K562 (cell line): ENCODE measurements around the gene DHCR7. TPM values are rescaled to one million over a fixed set of nuclear protein-coding genes. Genes with fewer than 3 reads are reported as not detected.

Source experiments
- ATAC-seq: fragments of 200-7000 bp; cut with Tn5 transposase; 3 replicates; pipeline ENCODE4 v1.9.1; 2020; ENCODE audit warnings: moderate library complexity
- BruUV-seq: library from RNA; stranded (reverse); fragments of 400-500 nt; replicated peaks from 2 replicates; lab custom pipeline; 2021; lab: Mats Ljungman, UMichigan
- CTCF ChIA-PET: fragments of 300-600 bp; formaldehyde crosslinking; extraction: SDS; loops from one replicate; lab custom pipeline; 2021; ENCODE audit warnings: low intra/inter-chr PET ratio; lab: Yijun Ruan, JAX
- POLR2A ChIA-PET: fragments of 300-600, 350-650 bp; sonication (Branson Sonifier 250); formaldehyde crosslinking; extraction: SDS; loops from one replicate; lab custom pipeline; 2021; ENCODE audit warnings: antibody characterized with exemption, inconsistent platforms; lab: Yijun Ruan, JAX
- DNase-seq, 4 experiments: peaks; one replicate each; pipeline versions ENCODE4 v3.0.0 to v3.0.0-alpha.2; 2011 to 2018; ENCODE audit warnings: low spot score in 3 of 4, mixed read lengths in 3 of 4; ENCODE audit errors: extremely low read depth in 1 of 4
- FAIRE-seq: peaks from 2 replicates; lab custom pipeline; 2011; peaks lifted over from hg19 to GRCh38; lab: Jason Lieb, UNC
- H2AFZ ChIP-seq: 2 replicates; pipeline ENCODE4 v1.6.0; 2011; ENCODE audit warnings: low read depth, low read length, control low read depth, inconsistent platforms
- H3K27ac ChIP-seq: fragments of 200-600 bp; 3 replicates; pipeline ENCODE4 v1.8.0; 2011; ENCODE audit warnings: low read depth, mild to moderate bottlenecking, control low read depth, inconsistent platforms, low read length, moderate library complexity, mixed read lengths; ENCODE audit errors: extremely low read depth
- H3K27me3 ChIP-seq, 2 experiments: fragments of 300-600 bp in 1 of 2; 2 replicates in 1 of 2; 3 replicates in 1 of 2; pipeline versions ENCODE4 v1.6.0 to v1.8.0; 2011; ENCODE audit warnings: inconsistent platforms in 2 of 2, low read length in 2 of 2, mild to moderate bottlenecking in 1 of 2, mixed read lengths in 1 of 2, moderate library complexity in 1 of 2; ENCODE audit not compliant: control insufficient read depth in 2 of 2, insufficient read depth in 2 of 2
- H3K36me3 ChIP-seq: fragments of 300-600 bp; 3 replicates; pipeline ENCODE4 v1.8.0; 2011; ENCODE audit warnings: mild to moderate bottlenecking, low read length, inconsistent platforms; ENCODE audit not compliant: control insufficient read depth, insufficient read depth
- H3K4me1 ChIP-seq, 2 experiments: fragments of 200-600 bp in 1 of 2; replicated peaks in 1 of 2; 2 replicates in 1 of 2; 3 replicates in 1 of 2; pipeline versions ENCODE4 v1.5.1 to v1.8.0; 2011; ENCODE audit warnings: inconsistent platforms in 2 of 2, low read length in 2 of 2, mild to moderate bottlenecking in 1 of 2, mixed read lengths in 1 of 2, moderate library complexity in 1 of 2; ENCODE audit not compliant: control insufficient read depth in 2 of 2, insufficient read depth in 2 of 2
- H3K4me2 ChIP-seq: 2 replicates; pipeline ENCODE4 v1.6.1; 2011; ENCODE audit warnings: low read length, control low read depth, inconsistent platforms, mixed read lengths; ENCODE audit not compliant: insufficient read depth
- H3K4me3 ChIP-seq: fragments of 200-600 bp; sonication (generic), shearing (Covaris generic); 2 replicates; pipeline ENCODE4 v1.5.1; 2016; ENCODE audit warnings: control low read depth, inconsistent platforms
- H3K79me2 ChIP-seq: fragments of 200-600 bp; 3 replicates; pipeline ENCODE4 v1.8.0; 2011; ENCODE audit warnings: low read length, inconsistent platforms; ENCODE audit not compliant: control insufficient read depth, insufficient read depth
- H3K9ac ChIP-seq, 2 experiments: 2 replicates each; pipeline versions ENCODE4 v1.6.0 to v1.6.1; 2011; ENCODE audit warnings: low read depth in 2 of 2, low read length in 2 of 2, control low read depth in 1 of 2, inconsistent platforms in 1 of 2, mild to moderate bottlenecking in 1 of 2, mixed read lengths in 1 of 2; ENCODE audit not compliant: insufficient read depth in 1 of 2
- H3K9me1 ChIP-seq: one replicate; pipeline ENCODE4 v1.6.0; 2011; ENCODE audit warnings: inconsistent platforms, mild to moderate bottlenecking, low read length, moderate library complexity; ENCODE audit not compliant: control insufficient read depth, insufficient read depth
- H3K9me3 ChIP-seq: replicated peaks from 2 replicates; pipeline ENCODE4 v1.5.1; 2011; ENCODE audit warnings: low read depth, low read length, inconsistent platforms; ENCODE audit not compliant: control insufficient read depth, insufficient read depth
- H4K20me1 ChIP-seq: replicated peaks from 2 replicates; pipeline ENCODE4 v1.6.1; 2011; ENCODE audit warnings: low read length, inconsistent platforms, mixed read lengths; ENCODE audit not compliant: control insufficient read depth, insufficient read depth
- CEBPB ChIP-seq: fragments of 450-650 bp; IDR thresholded peaks from 2 replicates; pipeline ENCODE4 v1.6.1; 2016; ENCODE audit warnings: missing genetic modification characterization, missing compliant biosample characterization
- CEBPG ChIP-seq, 3 experiments: fragments of 200-800 bp in 1 of 3; sonication (Bioruptor generic) in 1 of 3; sonication (generic) in 1 of 3; formaldehyde crosslinking in 1 of 3; IDR thresholded peaks in 2 of 3; conservative IDR thresholded peaks in 1 of 3; 2 replicates each; pipeline versions ENCODE4 v1.6.1 to v1.8.0; 2016 to 2022; ENCODE audit warnings: missing compliant biosample characterization in 2 of 3, missing genetic modification characterization in 2 of 3, mild to moderate bottlenecking in 1 of 3, missing genetic modification reagents in 1 of 3
- SIN3A ChIP-seq, 2 experiments: fragments of 150-350 bp in 1 of 2; IDR thresholded peaks; 2 replicates each; pipeline ENCODE4 v1.6.1; 2011 to 2016; ENCODE audit warnings: borderline replicate concordance in 2 of 2, low read depth in 2 of 2, low read length in 2 of 2, mild to moderate bottlenecking in 2 of 2, moderate library complexity in 2 of 2; ENCODE audit not compliant: control insufficient read depth in 1 of 2
- SP1 ChIP-seq: sonication (generic); formaldehyde crosslinking; IDR thresholded peaks from 2 replicates; pipeline ENCODE4 v1.8.1; 2022; ENCODE audit warnings: mild to moderate bottlenecking, missing genetic modification reagents
- WGBS: fragments of 100-300 bp; shearing (Covaris generic); methylation state at CpG from one replicate; pipeline ENCODE4 v1.1.6; 2016; ENCODE audit warnings: low coverage, mixed read lengths; ENCODE audit not compliant: insufficient coverage; ENCODE audit errors: missing lambda C conversion rate; 5-methylcytosine and 5-hydroxymethylcytosine counted together
- in situ Hi-C: fragments of 300-500 bp; cut with MboI; formaldehyde crosslinking; loops from 4 replicates; pipeline ENCODE4 v1.15.0; 2018; ENCODE audit warnings: inconsistent platforms, mixed read lengths
- intact Hi-C: fragments of 100-400 bp; cut with micrococcal nuclease; formaldehyde crosslinking; loops from 2 replicates; pipeline ENCODE4 v1.14.2; 2022
- polyA plus RNA-seq, 8 experiments: library from polyadenylated mRNA; depleted of rRNA in 4 of 8; stranded (reverse) in 5 of 8; unstranded in 3 of 8; fragments of >200 nt; fragmentation: Nextera tagmentation in 2 of 8; fragmentation: Illumina TruSeq in 1 of 8; extraction: Ambion mirVana in 2 of 8; extraction: Trizol in 1 of 8; gene quantifications; 2 replicates each; pipeline versions ENCODE4 v1.2.1 to v1.2.3, GENCODE V29; 2011 to 2014; ENCODE audit warnings: inconsistent platforms in 1 of 8, missing spikeins in 1 of 8
- total RNA-seq, 7 experiments: library from RNA; depleted of rRNA in 6 of 7; stranded (reverse); fragments of >200 nt in 6 of 7; fragmentation: Illumina TruSeq in 2 of 7; extraction: Trizol in 2 of 7; gene quantifications; 2 replicates each; pipeline versions ENCODE4 v1.2.1 to v1.2.3, GENCODE V29; 2011 to 2021; ENCODE audit warnings: low replicate concordance in 1 of 7

The DHCR7 gene
- total and polyA plus RNA-seq, 9 of the 15 experiments (the other 6 are each of a cell fraction or from before 2014, with no cell fraction given) = 8.4 to 192 (median 82.4) TPM

GRCh38 chr11:71447791-71448256 lies 369 bp downstream of the DHCR7 start (continued):
- TF ChIP-seq SIN3A (IDR thresholded peaks at IDR 0.05; ENCODE audit: borderline replicate concordance in 2 of 2, control insufficient read depth in 1 of 2, low read depth in 2 of 2, low read length in 2 of 2) = peak in 1 of 2 experiments; percentile 55; a peak in 1 of 4 replicates

GRCh38 chr11:71446942-71447688 lies 1.1 kb downstream of the DHCR7 start:
- CTCF ChIA-PET = no interaction called here
- TF ChIP-seq CEBPB (tag) (peak; percentile 92), SP1 (CRISPR knock-in tag) (no peak), CEBPG (CRISPR knock-in tag; IDR thresholded peaks at IDR 0.05) (peak; percentile 38; the same call in 1 of the 2 replicates), CEBPG (tag; conservative IDR thresholded peaks at IDR 0.05 in 1 of 2, IDR thresholded peaks at IDR 0.05 in 1 of 2) (peak; percentile 62 to 66; a peak in 3 of 4 replicates)
- TF ChIP-seq, all 486 proteins: peak for 2
- H3K9ac ChIP-seq = peak overlapping the region; percentile 60 to 96
- no peak for FAIRE-seq
- H4K20me1 ChIP-seq = no peaks in the 10 kb centered on the region; the same call in 1 of the 2 replicates
- H3K4me1 ChIP-seq = peaks cover 10 to 27% of the 10 kb centered on the region in 2 experiments; a peak in 4 of 5 replicates
- POLR2A ChIA-PET = interaction anchor here (2.3 to 3.2 kb wide), 2 partner anchors 10 to 14 kb away, joined by 12 to 26 read pairs; no protein-coding TSS in a partner anchor
- DNase-seq = no peak
- 28% methylated on average over 9 of the region's 9 CpGs for WGBS
- H3K27ac ChIP-seq = peak overlapping the region; percentile 79
- peak overlapping the region; percentile 95 for H3K4me2 ChIP-seq
- intact Hi-C loops = loop anchor here (10.0 kb wide), 1 partner anchor 88 kb away; the partner anchor contains the start of gene KRTAP5-8
- H3K79me2 ChIP-seq = peaks cover 69% of the 10 kb centered on the region
- H3K27me3 ChIP-seq = no peaks in the 10 kb centered on the region
- BruUV-seq = TSS peak; percentile 62
- H3K9me3 ChIP-seq = 0 out of 2 replicates have a peak, but pooled peaks cover 3% of the 10 kb centered on the region
- peak overlapping the region; percentile 67 for H3K4me3 ChIP-seq
- no peak for ATAC-seq
- in situ Hi-C loops = no loop called here
- no peak overlapping the region for H2AFZ ChIP-seq
- H3K36me3 ChIP-seq = peaks cover 57% of the 10 kb centered on the region
- peaks cover 3% of the 10 kb centered on the region for H3K9me1 ChIP-seq
